ENCODE data around the gene CDON. TPM values are rescaled to one million over a fixed set of nuclear protein-coding genes. Genes with fewer than 3 reads are reported as not detected.

Gene CDON
- polyA plus RNA-seq, 1 of the 3 experiments (the other 2 are of a cell fraction), result 3.7 TPM

- Histone ChIP-seq H2AFZ (ENCODE audit: low read depth) (no peak overlapping the region), H3K4me1 (ENCODE audit: control insufficient read depth in 1 of 2, insufficient read depth in 2 of 2, low read depth in 1 of 2, low read length in 1 of 2) (peaks cover 0 to 39% of the 10 kb centered on the region in 2 experiments; a peak in 2 of 4 replicates), H3K79me2 (ENCODE audit: insufficient read depth) (no peaks in the 10 kb centered on the region), H3K27ac (ENCODE audit: low read depth in 2 of 2, low read length in 1 of 2) (no peak overlapping the region), H3K36me3 (replicated peaks in 1 of 2; ENCODE audit: control insufficient read depth in 1 of 2, insufficient read depth in 2 of 2, low read length in 1 of 2) (no peaks in the 10 kb centered on the region), H3F3A (replicated peaks; ENCODE audit: insufficient read depth) (no peaks in the 10 kb centered on the region), H4K20me1 (ENCODE audit: insufficient read depth) (no peaks in the 10 kb centered on the region), H3K9me2 (no peaks in the 10 kb centered on the region), H3K4me3 (ENCODE audit: low read depth in 2 of 2, low read length in 1 of 2) (no peak overlapping the region), H3K27me3 (ENCODE audit: insufficient read depth) (no peaks in the 10 kb centered on the region), H3K4me2 (no peak overlapping the region), H3K9me3 (no peaks in the 10 kb centered on the region), H3K9ac (no peak overlapping the region)
- no peak for TF ChIP-seq YY1 (IDR thresholded peaks at IDR 0.05; ENCODE audit: low read depth)
- TF ChIP-seq REST (IDR thresholded peaks at IDR 0.05; ENCODE audit: low read depth, low read length), result no peak
- no peak for TF ChIP-seq JUND (IDR thresholded peaks at IDR 0.05)
- TF ChIP-seq POLR2AphosphoS5 (IDR thresholded peaks at IDR 0.05; ENCODE audit: low read depth, low read length), result no peak
- no peak for TF ChIP-seq MXI1 (IDR thresholded peaks at IDR 0.05; ENCODE audit: low read depth, low read length)
- DNase-seq, result no peak
- ChIA-PET CTCF (interaction anchor here (1.1 to 1.5 kb wide), 3 partner anchors 11 to 168 kb away, joined by 3 read pairs; no protein-coding TSS in a partner anchor), POLR2A (no interaction called here)
- 81% methylated on average over 8 of the region's 24 CpGs for WGBS (ENCODE audit: low lambda C conversion rate)
Measured at GRCh38 chr11:125947419-125948277, 115.0 kb downstream of the CDON start.

GRCh38 chr11:125946712-125947418 is 115.8 kb downstream of the CDON start:
- TF ChIP-seq GATA2 (CRISPR knock-in tag; IDR thresholded peaks at IDR 0.05) (no peak), FOSL2 (IDR thresholded peaks at IDR 0.05; ENCODE audit: borderline replicate concordance, low read depth) (no peak), USF1 (IDR thresholded peaks at IDR 0.05; ENCODE audit: borderline replicate concordance, low read depth) (no peak), EZH2phosphoT487 (IDR thresholded peaks at IDR 0.05; ENCODE audit: borderline replicate concordance, low read depth) (no peak), RFX5 (IDR thresholded peaks at IDR 0.05; ENCODE audit: low read length) (no peak), RAD21 (IDR thresholded peaks at IDR 0.05; ENCODE audit: low read length) (no peak), FOXJ3 (CRISPR knock-in tag; IDR thresholded peaks at IDR 0.05) (no peak), REST (IDR thresholded peaks at IDR 0.05; ENCODE audit: low read depth, low read length) (no peak)
- Histone ChIP-seq H3K27ac (ENCODE audit: low read depth in 2 of 2, low read length in 1 of 2) (no peak overlapping the region), H3K9me2 (no peaks in the 10 kb centered on the region), H3K4me1 (ENCODE audit: control insufficient read depth in 1 of 2, insufficient read depth in 2 of 2, low read depth in 1 of 2, low read length in 1 of 2) (peaks cover 0 to 39% of the 10 kb centered on the region in 2 experiments; a peak in 1 of 4 replicates), H3K27me3 (ENCODE audit: insufficient read depth) (no peaks in the 10 kb centered on the region), H3K4me2 (no peak overlapping the region), H3K4me3 (ENCODE audit: low read depth in 2 of 2, low read length in 1 of 2) (no peak overlapping the region), H4K20me1 (ENCODE audit: insufficient read depth) (no peaks in the 10 kb centered on the region), H2AFZ (ENCODE audit: low read depth) (no peak overlapping the region), H3K36me3 (replicated peaks in 1 of 2; ENCODE audit: control insufficient read depth in 1 of 2, insufficient read depth in 2 of 2, low read length in 1 of 2) (no peaks in the 10 kb centered on the region), H3K9me3 (no peaks in the 10 kb centered on the region), H3F3A (replicated peaks; ENCODE audit: insufficient read depth) (no peaks in the 10 kb centered on the region), H3K79me2 (ENCODE audit: insufficient read depth) (no peaks in the 10 kb centered on the region), H3K9ac (no peak overlapping the region)
- 76% methylated on average over 7 of the region's 14 CpGs for WGBS (ENCODE audit: low lambda C conversion rate)
- POLR2A ChIA-PET, result no interaction called here
- DNase-seq, result no peak
- CTCF ChIA-PET, result interaction anchor here (1.0 to 1.1 kb wide), 2 partner anchors 10 to 19 kb away, joined by 3 read pairs; no protein-coding TSS in a partner anchor
